ENCODE data around the gene IRF5. TPM values are rescaled to one million over a fixed set of nuclear protein-coding genes. Genes with fewer than 3 reads are reported as not detected.

The IRF5 gene
- total and polyA plus RNA-seq, 10 of the 15 experiments (the other 5 are each of a cell fraction or from before 2014, with no cell fraction given), result 5.4 to 90.3 (median 61.7) TPM

DNA sequence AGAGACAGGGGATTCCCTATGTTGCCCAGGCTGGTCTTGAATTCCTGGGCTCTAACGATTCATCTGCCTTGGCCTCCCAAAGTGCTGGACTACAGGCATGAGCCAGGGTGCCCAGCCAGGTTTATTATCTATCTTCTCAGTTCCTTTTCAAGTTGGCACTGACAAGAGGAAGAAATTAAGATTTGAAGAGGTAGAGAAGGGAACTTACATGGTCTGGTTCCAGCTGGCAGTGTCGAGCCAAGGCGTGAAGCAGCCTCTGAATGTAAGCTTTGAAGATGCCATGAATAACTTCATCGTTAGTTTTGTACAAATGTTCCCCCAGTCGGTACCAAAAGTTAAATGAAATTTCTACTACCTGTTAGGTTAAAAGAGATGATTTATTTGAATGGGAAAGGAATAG is 59.5 kb downstream of the IRF5 start:
- SMC1A ChIA-PET (ENCODE audit: uncharacterized antibody, unreplicated experiment), result interaction anchor here (0.5 to 2.7 kb wide), 8 partner anchors 9 to 155 kb away, joined by 3 to 9 read pairs (median 4); no protein-coding TSS in a partner anchor
- WGBS (ENCODE audit: insufficient coverage, insufficient replicate concordance, low lambda C conversion rate, missing lambda C conversion rate), result over 99% methylated on average over 5 of the region's 5 CpGs
- in situ Hi-C loops (cut with MboI) (no loop called here), intact Hi-C loops (cut with micrococcal nuclease; ENCODE audit: unreplicated experiment) (no loop called here)
- no peaks in the 10 kb centered on the region for H3K79me2 ChIP-seq (ENCODE audit: control insufficient read depth, insufficient read depth, low read length)
- FAIRE-seq, result no peak
- H3K36me3 ChIP-seq (ENCODE audit: control insufficient read depth in 2 of 2, insufficient read depth in 2 of 2, low read length in 1 of 2), result peaks cover 1 to 51% of the 10 kb centered on the region in 2 experiments
- H3K9me3 ChIP-seq (replicated peaks; ENCODE audit: control insufficient read depth, insufficient read depth, low read length), result no peaks in the 10 kb centered on the region
- RAD21 ChIA-PET (ENCODE audit: unreplicated experiment), result interaction anchor here (0.6 to 1.0 kb wide), 4 partner anchors 10 to 87 kb away, joined by 3 to 4 read pairs (median 3); no protein-coding TSS in a partner anchor
- TF ChIP-seq MTA3 (IDR thresholded peaks at IDR 0.05; ENCODE audit: borderline replicate concordance, low read length) (no peak), FOS (IDR thresholded peaks at IDR 0.05; ENCODE audit: borderline replicate concordance, extremely low read depth, insufficient read length) (no peak), NFIC (IDR thresholded peaks at IDR 0.05; ENCODE audit: low read depth, low read length) (no peak), RCOR1 (conservative IDR thresholded peaks at IDR 0.05; ENCODE audit: low read depth, low read length) (no peak)
- TF ChIP-seq, protein P1, sequence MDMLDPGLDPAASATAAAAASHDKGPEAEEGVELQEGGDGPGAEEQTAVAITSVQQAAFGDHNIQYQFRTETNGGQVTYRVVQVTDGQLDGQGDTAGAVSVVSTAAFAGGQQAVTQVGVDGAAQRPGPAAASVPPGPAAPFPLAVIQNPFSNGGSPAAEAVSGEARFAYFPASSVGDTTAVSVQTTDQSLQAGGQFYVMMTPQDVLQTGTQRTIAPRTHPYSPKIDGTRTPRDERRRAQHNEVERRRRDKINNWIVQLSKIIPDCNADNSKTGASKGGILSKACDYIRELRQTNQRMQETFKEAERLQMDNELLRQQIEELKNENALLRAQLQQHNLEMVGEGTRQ (IDR thresholded peaks at IDR 0.05; ENCODE audit: borderline replicate concordance, low read depth, low read length), result no peak
- TF ChIP-seq, protein P2, sequence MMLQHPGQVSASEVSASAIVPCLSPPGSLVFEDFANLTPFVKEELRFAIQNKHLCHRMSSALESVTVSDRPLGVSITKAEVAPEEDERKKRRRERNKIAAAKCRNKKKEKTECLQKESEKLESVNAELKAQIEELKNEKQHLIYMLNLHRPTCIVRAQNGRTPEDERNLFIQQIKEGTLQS (IDR thresholded peaks at IDR 0.05; ENCODE audit: borderline replicate concordance, extremely low read depth, low read depth, low read length), result no peak
- TF ChIP-seq, protein P3, sequence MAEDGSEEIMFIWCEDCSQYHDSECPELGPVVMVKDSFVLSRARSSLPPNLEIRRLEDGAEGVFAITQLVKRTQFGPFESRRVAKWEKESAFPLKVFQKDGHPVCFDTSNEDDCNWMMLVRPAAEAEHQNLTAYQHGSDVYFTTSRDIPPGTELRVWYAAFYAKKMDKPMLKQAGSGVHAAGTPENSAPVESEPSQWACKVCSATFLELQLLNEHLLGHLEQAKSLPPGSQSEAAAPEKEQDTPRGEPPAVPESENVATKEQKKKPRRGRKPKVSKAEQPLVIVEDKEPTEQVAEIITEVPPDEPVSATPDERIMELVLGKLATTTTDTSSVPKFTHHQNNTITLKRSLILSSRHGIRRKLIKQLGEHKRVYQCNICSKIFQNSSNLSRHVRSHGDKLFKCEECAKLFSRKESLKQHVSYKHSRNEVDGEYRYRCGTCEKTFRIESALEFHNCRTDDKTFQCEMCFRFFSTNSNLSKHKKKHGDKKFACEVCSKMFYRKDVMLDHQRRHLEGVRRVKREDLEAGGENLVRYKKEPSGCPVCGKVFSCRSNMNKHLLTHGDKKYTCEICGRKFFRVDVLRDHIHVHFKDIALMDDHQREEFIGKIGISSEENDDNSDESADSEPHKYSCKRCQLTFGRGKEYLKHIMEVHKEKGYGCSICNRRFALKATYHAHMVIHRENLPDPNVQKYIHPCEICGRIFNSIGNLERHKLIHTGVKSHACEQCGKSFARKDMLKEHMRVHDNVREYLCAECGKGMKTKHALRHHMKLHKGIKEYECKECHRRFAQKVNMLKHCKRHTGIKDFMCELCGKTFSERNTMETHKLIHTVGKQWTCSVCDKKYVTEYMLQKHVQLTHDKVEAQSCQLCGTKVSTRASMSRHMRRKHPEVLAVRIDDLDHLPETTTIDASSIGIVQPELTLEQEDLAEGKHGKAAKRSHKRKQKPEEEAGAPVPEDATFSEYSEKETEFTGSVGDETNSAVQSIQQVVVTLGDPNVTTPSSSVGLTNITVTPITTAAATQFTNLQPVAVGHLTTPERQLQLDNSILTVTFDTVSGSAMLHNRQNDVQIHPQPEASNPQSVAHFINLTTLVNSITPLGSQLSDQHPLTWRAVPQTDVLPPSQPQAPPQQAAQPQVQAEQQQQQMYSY (CRISPR knock-in tag; IDR thresholded peaks at IDR 0.05), result no peak
- H3K4me2 ChIP-seq (ENCODE audit: control insufficient read depth, insufficient read depth), result no peak overlapping the region
- H2AFZ ChIP-seq (ENCODE audit: control insufficient read depth, low read depth, low read length), result no peak overlapping the region
- no peaks in the 10 kb centered on the region for H3K27me3 ChIP-seq (replicated peaks in 1 of 2; ENCODE audit: control insufficient read depth in 2 of 2, insufficient read depth in 2 of 2, low read length in 1 of 2)
- no peak for DNase-seq (ENCODE audit: low read depth, low spot score)
- H3K27ac ChIP-seq (ENCODE audit: control insufficient read depth, insufficient read depth), result no peak overlapping the region
- no peaks in the 10 kb centered on the region for H4K20me1 ChIP-seq (ENCODE audit: control insufficient read depth, insufficient read depth)
- no TSS peak for BruUV-seq (replicated peaks)
- CTCF ChIA-PET, result interaction anchor here (1.0 to 2.0 kb wide), 7 partner anchors 9 to 156 kb away, joined by 3 to 8 read pairs (median 4); no protein-coding TSS in a partner anchor
- H3K9ac ChIP-seq (ENCODE audit: control insufficient read depth, insufficient read depth, low read length), result no peak overlapping the region
- POLR2A ChIA-PET, result interaction anchor here (0.6 to 0.9 kb wide), 4 partner anchors 21 to 297 kb away, joined by 4 to 5 read pairs (median 4); no protein-coding TSS in a partner anchor
- H3K4me1 ChIP-seq (ENCODE audit: control insufficient read depth, insufficient read depth, low read length), result no peaks in the 10 kb centered on the region
- ATAC-seq, result no peak
- H3K4me3 ChIP-seq, result no peak overlapping the region

Small RNA genes lying within 50 kb of the gene (small RNA-seq; reads per million reads assigned to genes)
- not detected for gene RN7SL306P

Other genes with a start within 250 kb of the IRF5 start
Only the 7 nearest of the 8 such genes appear.
- 31.8 and 36.0 TPM in 2 replicates for gene CALU, start 198.6 kb upstream of the IRF5 start, total RNA-seq (2014; rRNA removed)
- 50.0 and 53.9 TPM in 2 replicates for gene CALU, start 198.6 kb upstream of the IRF5 start, total RNA-seq (2014; rRNA removed; fragmentation: Illumina TruSeq; extraction: Trizol)
- gene CALU, start 198.6 kb upstream of the IRF5 start, total RNA-seq (2021), result 28.1 and 33.0 TPM in 2 replicates
- 39.9 and 49.4 TPM in 2 replicates for gene CALU, start 198.6 kb upstream of the IRF5 start, polyA plus RNA-seq (2011; rRNA removed)
- gene CALU, start 198.6 kb upstream of the IRF5 start, polyA plus RNA-seq (2014; fragmentation: Illumina TruSeq; extraction: Trizol), result 48.5 and 61.8 TPM in 2 replicates
- 10 to 100 TPM; 33.6 to 44.3 TPM for gene CALU, start 198.6 kb upstream of the IRF5 start, polyA plus RNA-seq (2014; fragmentation: Nextera tagmentation; extraction: Ambion mirVana)
- gene CALU, start 198.6 kb upstream of the IRF5 start, polyA plus RNA-seq (2014; rRNA removed), result 23.8 and 31.2 TPM in 2 replicates
- 10 to 100 TPM; 66.3 to 75.6 TPM for gene CALU, start 198.6 kb upstream of the IRF5 start, polyA plus RNA-seq (2016; fragmentation: Nextera tagmentation; extraction: Ambion mirVana)
- not detected in 2 replicates for gene OPN1SW, start 162.1 kb upstream of the IRF5 start, total RNA-seq (2014; rRNA removed)
- gene OPN1SW, start 162.1 kb upstream of the IRF5 start, total RNA-seq (2014; rRNA removed; fragmentation: Illumina TruSeq; extraction: Trizol), result not detected in 2 replicates
- gene OPN1SW, start 162.1 kb upstream of the IRF5 start, total RNA-seq (2021), result not detected in 2 replicates
- not detected in 2 replicates for gene OPN1SW, start 162.1 kb upstream of the IRF5 start, polyA plus RNA-seq (2011; rRNA removed)
- not detected in 2 replicates for gene OPN1SW, start 162.1 kb upstream of the IRF5 start, polyA plus RNA-seq (2014; fragmentation: Illumina TruSeq; extraction: Trizol)
- gene OPN1SW, start 162.1 kb upstream of the IRF5 start, polyA plus RNA-seq (2014; fragmentation: Nextera tagmentation; extraction: Ambion mirVana), result under 1 TPM; 0.13 to 0.26 TPM
- gene OPN1SW, start 162.1 kb upstream of the IRF5 start, polyA plus RNA-seq (2014; rRNA removed), result not detected in 2 replicates
- gene OPN1SW, start 162.1 kb upstream of the IRF5 start, polyA plus RNA-seq (2016; fragmentation: Nextera tagmentation; extraction: Ambion mirVana), result under 1 TPM; 0.11 to 0.35 TPM
- gene CCDC136, start 146.0 kb upstream of the IRF5 start, total RNA-seq (2014; rRNA removed), result 0.71 and 1.6 TPM in 2 replicates
- gene CCDC136, start 146.0 kb upstream of the IRF5 start, total RNA-seq (2014; rRNA removed; fragmentation: Illumina TruSeq; extraction: Trizol), result 1.7 and 2.3 TPM in 2 replicates
- 1.8 and 2.8 TPM in 2 replicates for gene CCDC136, start 146.0 kb upstream of the IRF5 start, total RNA-seq (2021)
- gene CCDC136, start 146.0 kb upstream of the IRF5 start, polyA plus RNA-seq (2011; rRNA removed), result 3.6 and 4.8 TPM in 2 replicates
- 1.3 and 1.6 TPM in 2 replicates for gene CCDC136, start 146.0 kb upstream of the IRF5 start, polyA plus RNA-seq (2014; fragmentation: Illumina TruSeq; extraction: Trizol)
- under 1 TPM; 0.32 to 0.33 TPM for gene CCDC136, start 146.0 kb upstream of the IRF5 start, polyA plus RNA-seq (2014; fragmentation: Nextera tagmentation; extraction: Ambion mirVana)
- gene CCDC136, start 146.0 kb upstream of the IRF5 start, polyA plus RNA-seq (2014; rRNA removed), result 2.1 and 3.0 TPM in 2 replicates
- 1 to 10 TPM in 1 of 2 experiments, under 1 TPM in 1; 0.87 to 1.2 TPM for gene CCDC136, start 146.0 kb upstream of the IRF5 start, polyA plus RNA-seq (2016; fragmentation: Nextera tagmentation; extraction: Ambion mirVana)
- 0.05 and 0.11 TPM in 2 replicates for gene FLNC, start 107.5 kb upstream of the IRF5 start, total RNA-seq (2014; rRNA removed)
- 0.09 TPM in 1 of 2 replicates, not detected in the other for gene FLNC, start 107.5 kb upstream of the IRF5 start, total RNA-seq (2014; rRNA removed; fragmentation: Illumina TruSeq; extraction: Trizol)
- gene FLNC, start 107.5 kb upstream of the IRF5 start, total RNA-seq (2021), result 0.21 and 0.32 TPM in 2 replicates
- gene FLNC, start 107.5 kb upstream of the IRF5 start, polyA plus RNA-seq (2011; rRNA removed), result not detected in 2 replicates
- 0.01 TPM in 1 of 2 replicates, not detected in the other for gene FLNC, start 107.5 kb upstream of the IRF5 start, polyA plus RNA-seq (2014; fragmentation: Illumina TruSeq; extraction: Trizol)
- gene FLNC, start 107.5 kb upstream of the IRF5 start, polyA plus RNA-seq (2014; fragmentation: Nextera tagmentation; extraction: Ambion mirVana), result under 1 TPM in 1 of 2 experiments, not detected in 1; 0.02 TPM
- gene FLNC, start 107.5 kb upstream of the IRF5 start, polyA plus RNA-seq (2014; rRNA removed), result 0.01 and 0.06 TPM in 2 replicates
- under 1 TPM; 0.03 to 0.08 TPM for gene FLNC, start 107.5 kb upstream of the IRF5 start, polyA plus RNA-seq (2016; fragmentation: Nextera tagmentation; extraction: Ambion mirVana)
- gene ATP6V1F, start 75.1 kb upstream of the IRF5 start, total RNA-seq (2014; rRNA removed), result 123 and 126 TPM in 2 replicates
- gene ATP6V1F, start 75.1 kb upstream of the IRF5 start, total RNA-seq (2014; rRNA removed; fragmentation: Illumina TruSeq; extraction: Trizol), result 108 and 111 TPM in 2 replicates
- gene ATP6V1F, start 75.1 kb upstream of the IRF5 start, total RNA-seq (2021), result 143 and 155 TPM in 2 replicates
- 121 and 194 TPM in 2 replicates for gene ATP6V1F, start 75.1 kb upstream of the IRF5 start, polyA plus RNA-seq (2011; rRNA removed)
- 62.7 and 179 TPM in 2 replicates for gene ATP6V1F, start 75.1 kb upstream of the IRF5 start, polyA plus RNA-seq (2014; fragmentation: Illumina TruSeq; extraction: Trizol)
- gene ATP6V1F, start 75.1 kb upstream of the IRF5 start, polyA plus RNA-seq (2014; fragmentation: Nextera tagmentation; extraction: Ambion mirVana), result 100 to 1,000 TPM; 246 to 343 TPM
- gene ATP6V1F, start 75.1 kb upstream of the IRF5 start, polyA plus RNA-seq (2014; rRNA removed), result 211 and 223 TPM in 2 replicates
- gene ATP6V1F, start 75.1 kb upstream of the IRF5 start, polyA plus RNA-seq (2016; fragmentation: Nextera tagmentation; extraction: Ambion mirVana), result 100 to 1,000 TPM; 286 TPM
- gene KCP, start 27.2 kb upstream of the IRF5 start, total RNA-seq (2014; rRNA removed), result 2.9 and 4.2 TPM in 2 replicates
- gene KCP, start 27.2 kb upstream of the IRF5 start, total RNA-seq (2014; rRNA removed; fragmentation: Illumina TruSeq; extraction: Trizol), result 1.1 and 1.4 TPM in 2 replicates
- gene KCP, start 27.2 kb upstream of the IRF5 start, total RNA-seq (2021), result 5.6 and 7.8 TPM in 2 replicates
- 0.45 and 0.76 TPM in 2 replicates for gene KCP, start 27.2 kb upstream of the IRF5 start, polyA plus RNA-seq (2011; rRNA removed)
- 0.48 and 1.0 TPM in 2 replicates for gene KCP, start 27.2 kb upstream of the IRF5 start, polyA plus RNA-seq (2014; fragmentation: Illumina TruSeq; extraction: Trizol)
- gene KCP, start 27.2 kb upstream of the IRF5 start, polyA plus RNA-seq (2014; fragmentation: Nextera tagmentation; extraction: Ambion mirVana), result under 1 TPM; 0.05 to 0.35 TPM
- 6.0 and 7.6 TPM in 2 replicates for gene KCP, start 27.2 kb upstream of the IRF5 start, polyA plus RNA-seq (2014; rRNA removed)
- gene KCP, start 27.2 kb upstream of the IRF5 start, polyA plus RNA-seq (2016; fragmentation: Nextera tagmentation; extraction: Ambion mirVana), result 1 to 10 TPM; 4.0 to 4.3 TPM
- gene TNPO3, start 117.2 kb downstream of the IRF5 start, total RNA-seq (2014; rRNA removed), result 72.7 and 77.4 TPM in 2 replicates
- gene TNPO3, start 117.2 kb downstream of the IRF5 start, total RNA-seq (2014; rRNA removed; fragmentation: Illumina TruSeq; extraction: Trizol), result 64.3 and 64.5 TPM in 2 replicates
- 63.0 and 67.6 TPM in 2 replicates for gene TNPO3, start 117.2 kb downstream of the IRF5 start, total RNA-seq (2021)
- gene TNPO3, start 117.2 kb downstream of the IRF5 start, polyA plus RNA-seq (2011; rRNA removed), result 46.6 and 56.7 TPM in 2 replicates
- gene TNPO3, start 117.2 kb downstream of the IRF5 start, polyA plus RNA-seq (2014; fragmentation: Illumina TruSeq; extraction: Trizol), result 68.7 and 68.9 TPM in 2 replicates
- gene TNPO3, start 117.2 kb downstream of the IRF5 start, polyA plus RNA-seq (2014; fragmentation: Nextera tagmentation; extraction: Ambion mirVana), result 10 to 100 TPM; 17.6 to 23.5 TPM
- gene TNPO3, start 117.2 kb downstream of the IRF5 start, polyA plus RNA-seq (2014; rRNA removed), result 52.4 and 57.4 TPM in 2 replicates
- 10 to 100 TPM; 84.5 to 91.8 TPM for gene TNPO3, start 117.2 kb downstream of the IRF5 start, polyA plus RNA-seq (2016; fragmentation: Nextera tagmentation; extraction: Ambion mirVana)